ENCODE data around the gene ZNF487.
"Not testable (repeated sequence)": the region's sequence is repeated elsewhere in the genome, so short reads cannot be mapped to it uniquely, and the experiment has no call there.

Gene ZNF487

DNA sequence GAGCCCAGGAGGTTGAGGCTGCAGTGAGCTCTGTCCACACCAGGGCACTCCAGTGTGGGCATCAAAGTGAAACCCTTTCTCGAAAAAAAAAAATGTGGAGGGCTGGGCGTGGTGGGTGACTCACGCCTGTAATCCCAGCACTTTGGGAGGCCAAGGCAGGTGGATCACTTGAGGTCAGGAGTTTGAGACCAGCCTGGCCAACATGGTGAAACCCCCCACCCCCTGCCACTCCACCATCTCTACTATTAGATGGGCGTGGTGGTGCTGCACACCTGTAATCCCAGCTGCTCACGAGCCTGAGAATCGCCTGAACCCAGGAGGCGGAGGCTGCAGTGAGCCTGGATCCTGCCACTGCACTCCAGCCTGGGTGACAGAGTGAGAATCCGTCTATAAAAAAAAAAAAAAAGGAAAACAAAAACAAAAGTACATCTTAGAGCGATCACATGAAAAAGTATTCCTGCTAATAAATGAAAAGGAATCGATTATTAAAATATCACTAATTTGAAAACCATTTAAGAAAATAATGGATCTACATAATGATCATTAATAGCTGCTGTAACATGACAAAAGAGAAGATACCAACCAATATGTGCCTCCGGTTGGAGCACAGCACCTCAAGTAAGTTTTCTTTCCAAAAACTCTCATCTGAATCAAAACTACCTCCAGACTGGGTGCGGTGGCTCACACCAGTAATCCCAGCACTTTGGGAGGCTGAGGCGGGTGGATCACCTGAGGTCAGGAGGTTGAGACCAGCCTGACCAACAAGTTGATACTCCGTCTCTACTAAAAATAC lies 32.8 kb upstream of the ZNF487 start:
- in situ Hi-C loops (cut with MboI; ENCODE audit: low sequenced_read_pairs): no loop called here

DNA sequence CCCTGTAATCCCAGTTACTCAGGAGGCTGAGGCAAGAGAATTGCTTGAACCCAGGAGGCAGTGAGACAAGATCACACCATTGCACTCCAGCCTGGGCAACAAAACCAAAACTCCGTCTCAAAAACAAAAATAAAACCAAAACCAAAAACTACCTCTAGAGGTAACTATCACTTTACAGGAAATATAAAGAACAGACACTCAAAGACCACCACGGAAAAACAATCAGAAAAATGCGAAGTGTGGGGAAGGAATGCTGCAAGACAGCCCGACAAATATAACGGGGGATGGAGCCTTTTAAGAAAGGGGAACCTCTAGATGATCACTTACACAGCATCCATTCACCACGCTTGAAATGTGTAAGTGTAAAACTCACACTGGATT lies 32.2 kb upstream of the ZNF487 start:
- in situ Hi-C loops (cut with MboI; ENCODE audit: low sequenced_read_pairs): no loop called here

DNA sequence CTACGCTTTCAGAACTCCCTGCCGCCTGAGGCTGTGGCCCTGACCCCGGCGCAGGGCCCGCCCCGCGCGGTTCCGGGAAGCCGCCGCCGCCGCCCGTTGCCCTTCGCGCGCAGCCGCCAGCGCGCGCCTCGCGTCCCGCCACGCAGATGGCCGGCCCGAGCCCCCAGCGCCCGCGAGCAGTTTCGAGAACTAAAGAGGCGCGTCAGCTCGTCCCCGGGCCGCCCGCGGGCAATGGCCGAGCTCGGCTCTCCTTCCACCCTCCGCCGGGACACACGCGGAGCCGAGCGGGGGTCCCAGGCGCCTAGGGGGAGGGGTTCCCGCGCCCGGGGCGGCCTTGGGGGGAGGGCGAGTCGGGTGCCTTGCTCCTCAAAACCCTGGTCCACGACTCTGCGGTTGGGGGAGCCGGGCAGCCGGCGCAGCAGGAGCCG lies 29.7 kb upstream of the ZNF487 start:
- in situ Hi-C loops (cut with MboI; ENCODE audit: low sequenced_read_pairs): no loop called here

DNA sequence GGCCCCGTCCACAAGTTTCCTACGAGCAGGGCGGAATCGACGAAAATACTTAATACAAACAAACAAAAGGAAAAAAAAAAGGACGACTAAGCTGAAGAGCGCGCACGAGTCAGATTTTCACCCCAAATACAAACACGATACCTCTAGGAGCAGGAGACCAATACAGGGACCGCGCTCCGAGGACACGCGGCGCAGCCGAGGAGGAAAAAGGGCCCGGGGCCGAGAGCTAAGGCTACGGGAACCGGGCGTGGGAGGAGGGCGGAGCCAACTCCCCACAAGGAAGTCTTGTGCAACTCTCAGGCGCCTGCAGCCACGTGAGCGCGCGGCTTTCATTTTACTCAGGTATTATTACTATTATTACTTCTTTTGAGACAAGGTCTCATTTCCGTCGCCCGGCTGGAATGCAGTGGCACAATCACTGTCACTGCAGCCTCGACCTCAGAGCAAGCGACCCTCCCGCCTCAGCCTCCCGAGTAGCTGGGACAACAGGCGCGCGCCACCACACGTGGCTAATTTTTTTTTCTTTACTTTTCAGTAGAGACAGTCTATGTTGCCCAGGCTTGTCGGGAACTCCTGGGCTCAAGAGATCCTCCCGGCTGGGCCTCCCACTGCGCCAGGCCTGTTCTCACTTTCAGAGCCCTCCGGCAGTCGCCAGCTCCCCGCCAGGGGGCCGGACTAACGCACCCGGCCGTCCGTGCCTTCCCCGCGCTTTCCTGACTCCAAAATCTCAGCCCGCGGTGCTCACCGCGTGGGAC lies 29.2 kb upstream of the ZNF487 start:
- in situ Hi-C loops (cut with MboI; ENCODE audit: low sequenced_read_pairs): no loop called here

DNA sequence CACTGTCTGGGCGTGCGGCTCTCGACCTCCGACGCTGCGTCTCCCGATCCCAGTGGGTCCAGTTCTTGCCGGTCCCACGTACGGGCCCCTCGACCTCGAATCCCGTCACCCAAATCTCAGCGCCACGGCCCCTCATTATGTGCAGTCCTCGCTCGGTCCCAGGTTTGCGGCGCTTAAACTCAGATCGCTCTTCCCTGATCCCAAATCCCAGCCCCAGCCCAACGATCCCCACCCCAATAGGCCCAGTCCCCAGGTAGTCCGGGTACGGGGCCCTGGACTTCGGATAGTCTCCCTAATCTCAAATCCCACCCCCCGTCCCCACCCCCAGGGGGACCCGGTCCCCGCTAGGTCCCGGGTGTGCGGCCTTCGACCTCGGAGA lies 28.6 kb upstream of the ZNF487 start:
- in situ Hi-C loops (cut with MboI; ENCODE audit: low sequenced_read_pairs): no loop called here

DNA sequence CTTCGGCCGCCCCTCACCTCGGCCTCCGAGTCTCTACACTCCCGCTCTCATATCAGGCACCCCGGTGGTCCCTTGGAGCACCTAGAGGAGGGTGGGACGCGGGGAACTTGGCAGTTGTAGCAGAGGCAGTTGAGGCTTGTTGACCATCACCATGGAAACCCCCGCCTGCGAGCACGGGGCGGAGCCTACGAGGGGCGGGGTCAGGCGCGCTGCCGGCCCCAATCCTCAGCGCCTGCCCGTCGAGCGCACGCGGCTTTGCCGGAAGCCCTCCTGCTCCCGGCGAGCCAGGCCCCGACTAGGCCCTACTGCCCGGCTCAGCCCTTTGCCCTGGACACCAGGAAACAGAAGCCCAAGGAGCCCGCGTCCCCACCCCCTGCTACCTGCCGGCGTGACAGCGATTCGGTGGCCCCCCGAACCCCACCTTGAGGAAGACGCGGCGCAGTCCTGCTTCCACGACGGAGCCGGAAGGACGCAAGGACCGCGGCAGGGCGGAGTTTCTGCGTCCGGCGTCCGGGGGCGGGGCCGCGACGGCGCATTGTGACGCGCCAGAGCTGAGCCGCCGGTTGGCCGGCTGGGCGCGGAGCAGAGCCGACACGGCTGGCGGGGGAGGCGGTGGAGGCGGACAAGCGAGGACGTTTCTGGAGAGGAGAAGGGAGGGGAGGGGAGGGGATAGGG lies 28.1 kb upstream of the ZNF487 start, which contains the start of gene HNRNPF:
Gene HNRNPF, minus strand, starts transcription at position 477 of the 675 bp plus-strand sequence. CDS start 21,302 bp downstream, outside the sequence.
- in situ Hi-C loops (cut with MboI; ENCODE audit: low sequenced_read_pairs): no loop called here

DNA sequence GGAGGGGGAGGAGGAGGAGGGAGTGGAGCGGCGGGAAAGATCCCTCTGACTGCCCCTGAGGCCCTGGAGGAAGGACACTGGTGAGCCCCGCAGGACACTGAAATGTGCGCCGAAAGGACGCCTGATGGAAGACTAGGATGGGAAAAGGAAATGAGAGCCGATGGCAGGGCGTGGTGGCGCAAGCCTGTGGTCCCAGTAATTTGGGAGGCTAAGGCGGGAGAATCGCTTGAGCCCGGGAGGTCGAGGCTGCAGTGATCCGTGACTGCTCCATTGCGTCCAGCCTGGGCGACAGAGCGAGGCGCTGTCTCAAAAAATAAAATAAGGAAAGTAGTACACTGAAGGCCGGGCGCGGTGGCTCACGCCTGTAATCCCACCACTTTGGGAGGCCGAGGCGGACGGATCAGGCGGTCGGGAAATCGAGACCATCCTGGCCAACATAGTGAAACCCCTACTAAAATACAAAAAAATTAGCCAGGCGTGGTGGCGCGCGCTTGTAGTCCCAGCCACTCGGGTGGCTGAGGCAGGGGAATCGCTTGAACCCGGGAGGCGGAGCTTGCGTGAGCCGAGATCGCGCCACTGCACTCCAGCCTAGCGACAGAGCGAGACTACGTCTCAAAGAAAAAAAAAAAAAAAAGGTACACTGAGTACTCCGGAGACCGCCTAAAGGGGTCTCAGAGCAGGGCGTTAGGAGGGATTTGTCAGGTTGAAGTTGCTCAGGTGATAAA lies 27.4 kb upstream of the ZNF487 start:
- in situ Hi-C loops (cut with MboI; ENCODE audit: low sequenced_read_pairs): no loop called here

DNA sequence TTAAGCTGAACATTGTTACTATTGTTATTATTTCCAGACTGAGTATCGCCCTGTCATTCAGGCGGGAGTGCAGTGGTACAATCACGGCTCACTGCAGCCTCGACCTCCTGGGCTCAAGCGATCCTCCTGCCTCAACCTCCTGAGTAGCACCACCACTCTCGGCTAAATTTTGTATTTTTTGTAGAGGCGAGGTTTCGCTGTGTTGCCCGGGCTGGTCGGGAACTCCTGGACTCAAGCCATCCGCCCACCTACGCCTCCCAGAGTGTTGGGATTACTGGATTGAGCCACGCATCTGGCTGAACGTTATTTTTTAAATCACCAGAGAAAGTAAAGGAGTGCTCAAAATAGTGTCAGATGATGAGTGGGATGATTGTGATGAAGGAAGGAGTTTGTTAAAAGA lies 26.6 kb upstream of the ZNF487 start:
- in situ Hi-C loops (cut with MboI; ENCODE audit: low sequenced_read_pairs): no loop called here

DNA sequence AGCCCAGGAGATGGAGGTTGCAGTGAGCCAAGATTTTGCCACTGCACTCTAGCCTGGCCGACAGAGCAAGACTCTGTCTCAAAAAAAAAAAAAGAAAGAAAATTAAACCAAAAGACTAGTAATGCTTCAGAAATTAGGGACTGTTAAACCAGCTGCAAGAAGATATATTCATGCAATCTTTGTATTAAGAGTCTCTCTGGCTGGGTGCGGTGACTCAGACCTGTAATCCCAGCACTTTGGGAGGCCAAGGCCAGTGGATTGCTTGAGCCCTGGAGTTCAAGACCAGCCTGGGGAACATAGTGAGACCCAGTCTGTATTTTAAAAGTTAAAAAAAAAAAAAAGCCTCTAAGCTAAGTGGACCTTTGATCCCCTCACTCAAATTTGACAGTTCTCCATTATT lies 25.4 kb upstream of the ZNF487 start:
- in situ Hi-C loops (cut with MboI; ENCODE audit: low sequenced_read_pairs): no loop called here

DNA sequence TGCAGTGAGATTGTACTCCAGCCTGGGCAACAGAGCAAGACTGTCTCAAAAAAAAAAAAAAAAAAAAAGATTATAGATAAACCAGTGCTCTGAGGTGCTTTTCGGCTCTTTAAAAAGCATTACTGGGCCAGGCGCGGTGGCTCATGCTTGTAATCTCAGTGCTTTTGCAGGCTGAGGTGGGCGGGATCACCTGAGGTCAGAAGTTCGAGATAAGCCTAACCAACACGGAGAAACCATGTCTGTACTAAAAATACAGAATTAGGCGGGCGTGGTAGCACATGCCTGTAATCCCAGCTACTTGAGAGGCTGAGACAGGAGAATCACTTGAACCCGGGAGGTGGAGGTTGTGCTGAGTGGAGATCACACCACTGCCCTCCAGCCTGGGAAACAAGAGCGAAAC lies 21.4 kb upstream of the ZNF487 start:
- in situ Hi-C loops (cut with MboI; ENCODE audit: low sequenced_read_pairs): no loop called here

DNA sequence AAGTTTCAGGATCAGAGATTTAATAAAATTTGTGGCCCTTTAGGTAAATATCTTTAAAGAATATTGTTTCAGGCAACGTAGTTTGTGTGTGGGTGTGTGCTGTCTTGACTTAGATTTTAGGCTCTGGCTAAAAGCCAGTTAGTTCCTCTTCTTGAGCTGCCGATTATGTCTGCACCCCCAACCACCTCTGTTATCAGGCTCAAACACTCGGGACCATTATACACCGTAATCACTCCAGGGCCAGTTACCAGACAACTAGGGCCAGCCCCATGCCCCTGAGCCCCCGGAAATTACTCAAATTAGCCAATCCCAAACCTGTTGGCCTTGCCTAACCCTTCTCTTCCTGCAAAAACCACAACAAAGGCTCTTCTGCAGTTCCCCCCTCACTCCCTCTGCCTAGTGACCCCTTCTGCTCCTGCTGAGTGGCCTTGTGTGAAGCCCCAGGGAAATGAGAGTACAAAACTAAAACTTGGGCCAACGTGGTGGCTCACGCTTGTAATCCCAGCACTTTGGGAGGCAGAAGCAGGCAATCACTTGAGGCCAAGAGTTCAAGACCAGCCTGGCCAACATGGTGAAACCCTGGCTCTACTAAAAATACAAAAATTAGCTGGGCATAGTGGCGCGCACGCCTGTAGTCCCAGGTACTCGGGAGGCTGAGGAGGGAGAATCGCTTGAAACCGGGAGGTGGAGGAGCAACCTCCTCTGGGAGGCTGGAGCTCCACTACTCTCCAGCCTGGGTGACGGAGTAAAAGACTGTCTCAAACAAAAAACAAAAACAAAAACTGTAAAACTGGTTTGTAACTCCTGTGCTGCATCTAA lies 18.8 kb upstream of the ZNF487 start:
- in situ Hi-C loops (cut with MboI; ENCODE audit: low sequenced_read_pairs): no loop called here

DNA sequence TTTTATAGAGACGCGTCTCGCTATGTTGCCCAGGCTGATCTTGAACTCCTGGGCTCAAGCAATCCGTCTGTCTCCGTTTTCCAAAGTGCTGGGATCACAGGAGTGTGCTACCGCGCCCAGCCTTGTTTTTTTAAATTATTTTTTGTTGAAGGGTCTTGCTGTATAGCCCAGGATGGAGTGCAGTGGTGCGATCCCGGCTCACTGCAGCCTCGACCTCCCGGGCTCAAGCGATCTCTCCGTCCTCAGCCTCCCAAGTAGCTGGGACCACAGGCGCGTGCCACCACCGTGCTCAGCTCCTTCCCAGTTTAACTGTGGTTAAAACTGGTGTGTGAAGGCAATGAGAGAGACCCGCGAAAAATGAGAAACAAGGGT lies 16.9 kb upstream of the ZNF487 start:
- in situ Hi-C loops (cut with MboI; ENCODE audit: low sequenced_read_pairs): no loop called here

DNA sequence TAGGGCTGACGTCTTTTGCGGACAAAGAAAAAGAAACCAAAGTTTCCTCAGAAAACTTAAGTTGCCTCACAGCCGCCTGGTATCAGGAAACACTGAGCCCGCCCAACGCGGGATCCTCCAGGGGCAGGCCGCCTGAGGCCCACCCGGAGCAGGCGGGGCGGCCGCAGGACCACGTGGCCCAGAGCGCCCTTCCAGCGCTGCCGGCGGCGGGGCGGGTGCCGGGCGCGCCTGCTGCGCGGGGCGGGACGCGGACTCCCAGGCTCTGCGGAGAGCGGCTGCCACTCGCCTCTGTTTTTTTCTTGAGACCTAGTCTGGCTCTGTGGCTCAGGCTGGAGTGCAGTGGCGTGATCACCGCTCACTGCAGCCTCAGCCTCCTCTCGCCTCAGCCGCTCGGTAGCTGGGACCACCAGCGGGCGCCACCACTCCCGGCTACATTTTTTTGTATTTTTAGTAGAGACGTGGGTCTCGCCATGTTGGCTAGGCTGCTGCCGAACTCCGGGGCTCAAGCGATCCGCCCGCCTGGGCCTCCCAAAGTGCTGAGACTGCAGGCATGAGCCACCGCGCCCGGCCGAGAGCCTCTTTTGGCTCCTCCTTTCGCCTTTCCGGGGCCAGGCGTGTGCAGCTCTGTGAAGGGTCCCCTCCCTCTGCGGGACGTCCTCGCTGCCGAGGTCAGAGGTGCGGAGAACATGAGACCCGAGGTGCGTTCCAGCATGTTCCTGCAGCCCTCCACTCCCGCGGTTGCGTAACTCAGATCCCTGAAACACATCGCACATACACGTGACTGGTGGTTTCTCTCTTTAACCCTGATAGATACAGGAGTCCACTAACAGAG lies 16.3 kb upstream of the ZNF487 start:
- in situ Hi-C loops (cut with MboI; ENCODE audit: low sequenced_read_pairs): no loop called here

DNA sequence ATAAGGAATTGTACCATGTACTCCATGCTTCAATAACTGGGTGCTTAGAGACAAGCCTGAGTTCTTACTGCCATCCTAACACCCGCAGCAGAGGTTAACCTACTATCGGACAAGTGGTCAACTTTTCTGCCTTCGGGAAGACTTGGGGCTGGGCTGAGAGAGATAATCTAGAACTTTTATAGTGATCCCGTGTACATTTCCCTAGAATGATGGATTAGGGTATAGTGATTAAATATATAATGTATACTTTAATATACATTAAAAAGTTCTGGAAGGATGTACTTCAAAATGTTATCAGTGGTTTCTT lies 15.8 kb upstream of the ZNF487 start:
- in situ Hi-C loops (cut with MboI; ENCODE audit: low sequenced_read_pairs): no loop called here

DNA sequence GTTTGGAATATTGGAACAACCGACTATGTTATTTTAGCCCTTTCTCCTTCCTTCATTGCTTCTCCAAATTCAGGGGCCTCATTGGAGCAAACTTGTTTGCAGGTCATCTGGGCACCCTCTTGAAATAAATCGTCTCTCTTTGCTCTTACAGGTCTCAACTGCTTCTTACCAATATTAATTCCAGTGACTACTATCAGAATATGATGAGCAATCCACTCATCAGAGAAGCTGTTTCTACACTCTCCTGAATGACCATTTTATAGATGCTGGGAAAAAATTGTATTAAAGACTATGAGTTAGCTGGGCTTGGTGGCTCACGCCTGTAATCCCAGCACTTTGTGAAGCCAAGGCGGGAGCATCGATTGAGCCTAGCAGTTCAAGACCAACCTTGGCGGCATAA lies 15.4 kb upstream of the ZNF487 start:
- in situ Hi-C loops (cut with MboI; ENCODE audit: low sequenced_read_pairs): no loop called here

DNA sequence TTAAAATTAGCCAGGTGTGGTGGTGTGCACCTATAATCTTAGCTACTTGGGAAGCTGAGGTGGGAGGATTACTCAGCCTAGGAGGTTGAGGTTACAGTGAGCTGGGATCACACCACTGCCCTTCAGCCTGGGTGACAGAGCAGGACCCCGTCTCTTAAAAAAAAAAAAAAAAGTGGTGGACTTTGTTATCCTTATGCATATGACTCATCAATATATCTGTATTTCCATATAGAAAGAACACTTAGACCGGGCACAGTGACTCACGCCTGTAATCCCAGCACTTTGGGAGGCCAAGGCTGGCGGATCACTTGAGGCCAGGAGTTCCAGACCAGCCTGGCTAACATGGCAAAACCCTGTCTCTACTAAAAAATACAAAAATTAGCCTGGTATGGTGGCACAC lies 15.0 kb upstream of the ZNF487 start:
- in situ Hi-C loops (cut with MboI; ENCODE audit: low sequenced_read_pairs): not testable (repeated sequence)

DNA sequence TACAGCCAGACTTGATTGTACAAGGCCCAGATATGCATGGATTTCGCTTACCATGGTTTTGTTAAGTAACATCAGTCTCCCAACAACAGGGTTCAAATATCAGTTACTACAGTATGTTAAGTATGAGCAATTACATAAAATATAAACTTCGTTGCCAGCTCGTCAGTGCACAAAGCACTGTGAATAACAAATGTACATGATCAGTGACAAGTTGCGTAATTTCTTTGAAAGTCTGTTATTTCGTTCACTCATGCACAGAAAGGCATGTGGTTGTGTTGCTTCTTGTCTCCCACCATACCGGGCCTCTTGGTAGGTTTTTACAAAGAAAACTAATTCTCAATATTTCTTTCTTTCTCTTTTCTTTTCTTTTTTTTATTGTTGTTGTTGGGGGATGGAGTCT lies 12.5 kb upstream of the ZNF487 start:
- in situ Hi-C loops (cut with MboI; ENCODE audit: low sequenced_read_pairs): no loop called here

DNA sequence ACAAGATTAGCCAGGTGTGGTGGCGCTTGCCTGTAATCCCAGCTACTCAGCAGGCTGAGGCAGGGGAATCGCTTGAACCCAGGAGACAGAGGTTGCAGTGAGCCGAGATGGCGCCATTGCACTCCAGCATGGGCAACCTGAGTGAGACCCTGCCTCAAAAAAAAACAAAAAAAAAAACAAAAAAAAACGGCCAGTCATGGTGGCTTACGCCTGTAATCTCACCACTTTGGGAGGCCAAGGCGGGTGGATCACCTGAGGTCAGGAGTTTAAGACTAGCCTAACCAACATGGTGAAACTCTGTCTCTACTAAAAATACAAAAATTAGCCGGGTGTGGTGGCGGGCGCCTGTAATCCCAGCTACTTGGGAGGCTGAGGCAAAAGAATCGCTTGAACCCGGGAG lies 10.4 kb upstream of the ZNF487 start:
- in situ Hi-C loops (cut with MboI; ENCODE audit: low sequenced_read_pairs): not testable (repeated sequence)

DNA sequence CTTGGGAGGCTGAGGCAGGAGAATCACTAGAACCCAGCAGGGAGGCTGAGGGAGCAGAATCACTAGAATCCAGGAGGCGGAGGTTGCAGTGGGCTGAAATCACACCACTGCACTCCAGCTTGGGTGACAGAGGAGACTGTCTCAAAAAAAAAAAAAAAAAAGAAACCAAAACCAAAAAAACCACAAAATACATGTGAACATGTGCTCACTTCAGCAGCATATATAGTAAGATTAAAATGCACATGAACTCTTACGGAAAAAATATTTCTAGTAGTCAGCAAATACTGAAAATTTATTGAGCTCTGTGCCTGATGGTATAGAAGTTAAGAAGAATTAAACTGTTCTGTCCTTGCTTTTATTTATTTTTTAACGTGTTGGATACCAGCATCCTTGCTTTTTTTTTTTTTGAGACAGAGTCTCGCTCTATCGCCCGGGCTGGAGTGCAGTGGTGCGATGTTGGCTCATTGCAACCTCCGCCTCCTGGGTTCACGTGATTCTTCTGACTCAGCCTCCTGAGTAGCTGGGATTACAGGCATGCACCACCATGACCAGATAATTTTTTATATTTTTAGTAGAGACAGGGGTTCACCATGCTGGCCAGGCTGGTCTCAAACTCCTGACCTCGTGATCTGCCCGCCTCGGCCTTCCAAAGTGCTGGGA lies 9.6 kb upstream of the ZNF487 start:
- in situ Hi-C loops (cut with MboI; ENCODE audit: low sequenced_read_pairs): no loop called here

Data from hTERT RPE-1 (cell line).